Embryonic facial prominence (tissue), 1 donor: Measurements from ENCODE around the gene RIMBP3C.
"Not testable (repeated sequence)": the region's sequence is repeated elsewhere in the genome, so short reads cannot be mapped to it uniquely, and the experiment has no call there.

Experiments
- DNase-seq: peaks from one replicate; pipeline ENCODE4 v3.0.0-alpha.2; 2016; ENCODE audit errors: extremely low spot score

The RIMBP3C gene

DNA sequence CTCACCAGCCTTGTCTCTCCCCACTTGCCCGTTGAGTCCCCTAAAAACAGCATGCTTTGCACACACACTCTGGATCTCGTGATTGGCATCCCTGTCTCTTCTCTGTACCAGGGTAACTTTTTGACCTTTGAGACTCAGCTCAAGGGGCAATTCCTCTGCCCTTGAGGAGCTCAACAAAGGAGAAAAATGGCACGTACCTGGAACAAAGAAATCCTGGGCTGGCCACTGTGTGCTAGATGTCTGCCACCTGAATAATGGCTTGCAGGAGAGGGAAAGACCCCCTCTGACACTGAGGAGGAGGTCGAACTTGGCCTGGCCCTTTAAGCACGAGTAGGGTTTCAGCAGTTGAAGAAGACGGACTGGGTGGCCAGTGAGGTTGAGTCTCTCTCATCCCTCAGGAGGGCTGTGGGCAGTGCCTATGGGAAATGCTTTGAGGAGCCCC lies 22.1 kb upstream of the RIMBP3C start:
- no peak for DNase-seq

DNA sequence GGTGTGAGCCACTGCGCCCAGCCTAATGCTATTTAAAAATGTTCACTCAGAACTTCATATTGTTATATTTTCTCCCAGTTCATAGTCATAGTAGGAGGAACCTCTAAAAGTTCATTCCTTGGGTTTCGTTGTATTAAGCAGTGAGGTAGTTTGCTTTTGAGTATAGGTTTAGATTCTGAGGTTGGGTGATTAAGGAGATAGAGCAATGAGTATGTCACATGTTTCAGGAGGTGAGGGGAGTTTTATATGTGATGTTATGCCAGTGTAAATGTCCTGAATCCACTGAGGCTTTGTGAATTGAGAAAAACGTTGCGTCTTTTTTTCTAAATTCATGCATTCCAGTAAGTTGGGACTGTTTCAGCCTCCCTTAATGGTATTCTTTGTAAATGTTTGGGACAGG lies 20.4 kb upstream of the RIMBP3C start:
- DNase-seq: no peak

DNA sequence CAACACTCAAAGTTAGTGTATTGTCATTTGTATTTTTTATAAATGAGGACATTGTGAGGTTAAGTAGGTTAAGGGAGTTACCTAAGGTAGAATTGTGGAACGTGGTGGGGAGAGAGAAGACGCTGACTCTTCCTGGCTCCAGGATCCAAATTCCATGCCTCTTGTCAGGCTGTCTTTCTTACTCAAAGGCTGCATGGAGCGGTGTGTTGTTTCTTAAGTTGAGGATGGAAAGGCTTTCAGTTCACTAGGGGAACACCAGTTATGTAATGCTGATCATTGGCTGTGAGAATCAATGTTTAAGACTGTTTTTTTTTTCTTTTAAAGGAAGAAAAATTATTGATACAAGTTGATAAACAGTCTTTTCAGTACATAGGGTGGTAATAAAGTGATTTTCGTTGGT lies 19.1 kb upstream of the RIMBP3C start:
- DNase-seq: no peak

DNA sequence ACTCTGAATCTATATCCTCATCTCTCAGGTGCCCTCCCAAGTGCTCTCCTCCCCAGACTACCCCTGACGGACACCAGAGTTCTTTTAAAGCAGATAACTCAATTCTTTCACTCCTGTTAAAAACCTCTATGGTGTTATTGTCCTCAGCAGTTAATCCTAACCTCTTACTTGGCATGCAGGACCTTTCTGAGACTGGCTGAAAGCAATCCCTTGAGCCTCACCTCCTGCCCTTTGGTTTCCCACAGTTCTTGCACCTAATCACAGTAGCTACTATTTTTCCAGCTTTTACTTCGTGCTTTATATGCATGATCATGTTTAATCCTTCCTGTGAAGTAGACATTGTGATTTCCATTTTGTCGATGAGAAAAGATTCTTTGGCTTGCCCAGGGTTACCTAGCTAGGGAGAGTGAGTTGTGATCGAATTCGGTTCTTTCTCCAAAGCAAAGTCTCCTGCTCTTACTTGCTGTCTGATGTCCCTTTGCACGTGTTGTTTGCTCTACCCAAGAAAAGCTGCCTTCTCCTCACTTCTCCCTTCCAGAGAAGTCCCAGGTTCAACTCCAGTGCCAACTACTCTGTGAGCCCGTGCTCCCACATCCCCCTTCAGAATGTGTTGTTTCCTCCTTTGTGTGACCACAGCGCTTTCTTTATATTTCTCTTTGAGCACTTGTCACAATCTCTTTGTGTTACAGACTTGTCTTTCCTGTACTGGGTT lies 18.4 kb upstream of the RIMBP3C start:
- no peak for DNase-seq

DNA sequence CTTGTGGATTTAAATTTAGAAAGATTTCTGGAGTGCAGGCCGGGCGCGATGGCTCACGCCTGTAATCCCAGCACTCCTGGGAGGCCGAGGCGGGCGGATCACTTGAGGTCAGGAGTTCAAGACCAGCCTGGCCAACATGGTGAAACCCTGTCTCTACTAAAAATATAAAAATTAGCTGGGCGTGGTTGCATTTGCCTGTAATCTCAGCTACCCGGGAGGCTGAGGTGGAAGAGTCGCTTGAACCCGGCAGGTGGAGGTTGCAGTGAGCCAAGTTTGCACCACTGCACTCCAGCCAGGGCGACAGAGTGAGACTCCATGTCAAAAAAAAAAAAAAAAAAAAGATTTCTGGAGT lies 17.8 kb upstream of the RIMBP3C start:
- not testable (repeated sequence) for DNase-seq

DNA sequence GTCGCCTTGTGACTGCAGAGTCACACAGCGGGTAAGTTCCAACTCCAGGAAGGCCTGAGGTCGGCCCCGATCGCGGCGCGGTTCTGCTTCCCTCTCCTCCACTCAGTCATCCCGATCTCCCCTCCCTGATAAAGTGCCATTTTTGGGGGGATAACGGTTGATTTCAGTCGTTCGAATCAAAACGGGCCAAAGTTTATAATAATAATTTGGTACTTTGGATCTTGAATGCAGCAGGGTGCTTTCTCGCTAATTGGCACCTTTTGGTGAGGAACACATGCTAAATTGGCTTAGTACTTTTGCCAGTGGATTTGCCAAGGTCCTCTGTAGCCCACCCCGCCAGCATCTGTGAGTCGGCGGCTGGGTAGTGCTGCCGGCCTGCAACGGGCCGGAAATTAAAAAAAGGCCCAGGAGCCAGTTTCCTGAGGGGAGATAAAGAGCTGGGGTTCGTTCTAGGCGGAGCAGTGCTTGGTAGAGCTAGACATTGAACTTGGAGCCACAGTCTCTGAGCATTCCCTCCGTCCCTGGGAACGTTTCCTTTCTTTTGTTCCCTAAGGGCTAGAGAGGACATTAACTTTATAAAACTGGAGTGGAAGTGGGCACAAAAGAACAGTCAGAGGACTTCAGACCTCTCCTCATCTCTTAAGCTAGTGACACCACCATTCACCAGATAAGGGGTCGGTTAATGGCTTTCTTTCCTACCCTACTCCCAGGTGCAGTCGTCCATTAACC lies 17.2 kb upstream of the RIMBP3C start:
- no peak for DNase-seq

DNA sequence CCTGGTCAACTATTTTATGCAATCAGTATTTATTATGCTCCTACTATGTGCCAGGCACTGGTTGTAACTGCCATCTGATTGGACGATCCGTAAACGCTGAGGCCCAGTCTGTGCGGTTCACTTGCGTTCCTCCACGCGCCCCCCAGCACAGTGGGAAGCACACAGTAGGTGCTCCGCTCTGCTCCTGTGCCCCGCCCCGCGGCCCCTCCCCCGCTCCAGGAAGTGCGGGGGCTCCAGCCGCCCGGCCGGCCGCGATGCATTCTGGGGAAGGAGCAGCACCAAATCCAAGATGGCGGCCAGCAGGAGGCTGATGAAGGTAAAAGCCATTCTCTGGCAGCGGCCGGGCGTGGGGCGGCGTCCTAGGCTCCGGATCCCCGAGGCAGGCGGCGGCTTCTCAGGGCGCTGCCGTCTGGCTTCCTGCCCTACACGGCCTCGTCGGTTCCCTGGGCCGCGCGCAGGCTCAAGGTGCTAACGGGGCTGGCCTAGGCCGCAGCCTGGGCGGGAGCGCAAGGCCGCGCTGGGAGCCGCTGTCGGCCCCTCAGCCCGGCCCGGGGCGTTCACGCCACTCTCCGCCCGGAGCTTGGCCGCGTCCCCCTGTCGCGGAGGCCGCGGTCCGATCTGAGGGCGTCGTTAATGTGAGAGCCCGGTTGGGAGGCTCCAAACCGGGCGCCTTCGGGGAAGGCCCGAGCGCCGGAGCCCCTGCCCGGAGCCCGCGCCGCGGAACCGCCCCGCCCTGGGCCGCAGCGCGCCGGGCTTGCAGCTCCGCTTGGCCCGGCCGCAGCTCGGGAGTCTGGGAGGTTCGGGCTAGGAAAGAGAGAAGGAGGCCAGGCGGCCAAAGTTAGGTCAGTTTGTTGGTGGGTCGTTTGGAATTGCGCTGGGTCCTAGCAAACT lies 16.4 kb upstream of the RIMBP3C start, which contains the start of gene UBE2L3:
UBE2L3 (plus strand) TSS at position 259 of the 891 bp plus-strand sequence; CDS start at position 290, 31 bp downstream.
- DNase-seq: peak; percentile 52

DNA sequence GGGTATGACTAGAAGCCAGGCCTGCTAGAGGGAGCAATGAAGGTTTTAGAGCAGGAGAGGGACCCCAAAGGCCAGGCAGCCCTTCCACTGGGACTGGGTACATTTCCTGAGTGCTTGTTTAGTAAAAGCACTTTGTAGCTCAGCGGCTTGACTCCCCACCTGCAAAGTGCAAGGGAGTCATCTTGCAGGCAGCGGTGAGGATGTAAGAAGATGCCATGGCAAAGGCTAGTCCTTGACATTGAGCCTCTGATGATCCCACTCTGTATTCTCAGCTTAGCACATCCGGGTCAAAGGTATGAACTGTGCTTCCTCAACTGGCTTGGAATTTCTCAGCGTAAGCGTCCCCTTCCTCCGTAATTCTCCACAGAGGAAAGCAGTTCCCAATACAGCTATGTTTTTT lies 13.2 kb upstream of the RIMBP3C start:
- no peak for DNase-seq

DNA sequence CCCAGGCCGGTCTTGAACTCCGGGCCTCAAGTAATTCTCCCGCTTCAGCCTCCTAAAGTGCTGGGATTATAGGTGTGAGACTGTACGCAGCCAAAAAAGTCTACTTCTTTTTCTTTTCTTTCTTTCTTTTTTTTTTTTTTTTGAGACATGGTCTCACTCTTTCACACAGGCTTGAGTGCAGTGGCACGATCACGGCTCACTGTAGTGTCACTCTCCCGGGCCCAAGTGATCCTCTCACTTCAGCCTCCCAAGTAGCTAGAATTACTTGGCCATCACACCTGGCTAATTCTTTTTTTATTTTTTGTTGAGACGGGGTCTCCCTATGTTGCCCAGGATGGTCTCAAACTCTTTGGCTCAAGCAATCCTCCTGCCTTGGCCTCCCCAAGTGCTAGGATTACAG lies 12.7 kb upstream of the RIMBP3C start:
- DNase-seq: no peak

DNA sequence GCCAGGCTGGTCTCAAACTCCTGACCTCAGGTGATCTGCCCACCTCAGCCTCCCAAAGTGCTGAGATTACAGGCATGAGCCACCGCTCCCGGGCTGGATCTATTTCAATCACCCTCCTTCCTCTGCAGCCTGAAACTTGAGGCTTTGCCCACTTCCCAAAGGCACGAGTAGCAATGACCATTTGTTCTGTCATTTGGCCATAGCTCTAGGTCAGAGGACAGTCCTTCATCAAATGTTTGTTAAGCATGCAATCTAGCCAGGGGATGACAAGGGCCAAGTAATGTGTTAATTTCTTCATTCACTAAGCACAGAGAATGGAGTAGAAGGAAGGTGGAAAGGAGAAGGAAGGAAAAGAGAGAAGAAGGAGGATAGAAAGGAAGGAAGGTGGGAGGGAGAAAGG lies 9.4 kb upstream of the RIMBP3C start:
- DNase-seq: not testable (repeated sequence)

DNA sequence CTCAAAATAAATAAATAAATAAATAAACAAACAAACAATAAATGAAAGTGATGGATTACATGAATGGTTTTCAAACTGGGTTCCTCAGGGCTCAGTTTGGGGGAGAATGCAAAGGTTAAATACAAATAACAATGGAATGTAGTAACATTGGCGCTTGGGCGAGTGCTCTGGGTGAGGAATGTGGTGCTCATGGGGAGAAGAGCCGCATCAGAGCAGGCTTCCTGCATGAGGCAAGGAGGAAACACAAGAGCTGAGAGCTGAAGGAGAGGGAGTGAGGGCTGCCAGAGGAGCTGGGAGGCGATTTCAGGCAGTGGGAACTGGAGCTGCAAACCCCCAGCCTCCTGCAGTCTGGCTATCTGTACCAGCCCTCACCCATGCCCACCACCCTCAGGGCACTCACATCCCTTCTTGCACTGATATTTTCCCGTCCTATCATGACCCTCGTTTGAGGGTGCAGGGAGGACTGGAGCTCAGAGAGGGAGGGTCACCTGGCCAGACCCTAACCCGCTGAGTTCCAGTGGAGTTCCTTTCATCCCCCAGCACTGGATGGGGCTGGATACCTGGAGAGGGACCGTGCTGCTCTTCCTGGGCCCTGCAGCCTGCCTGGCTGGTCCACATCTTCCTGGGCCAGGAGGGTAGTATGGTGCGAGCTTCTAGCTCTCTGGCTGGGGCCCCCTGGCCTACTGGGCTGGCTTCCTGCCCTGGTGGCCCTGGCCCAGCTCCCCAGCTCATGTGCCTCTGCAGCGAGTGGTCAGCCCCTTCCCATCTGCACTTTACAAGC lies 8.3 kb upstream of the RIMBP3C start:
- not testable (repeated sequence) for DNase-seq

DNA sequence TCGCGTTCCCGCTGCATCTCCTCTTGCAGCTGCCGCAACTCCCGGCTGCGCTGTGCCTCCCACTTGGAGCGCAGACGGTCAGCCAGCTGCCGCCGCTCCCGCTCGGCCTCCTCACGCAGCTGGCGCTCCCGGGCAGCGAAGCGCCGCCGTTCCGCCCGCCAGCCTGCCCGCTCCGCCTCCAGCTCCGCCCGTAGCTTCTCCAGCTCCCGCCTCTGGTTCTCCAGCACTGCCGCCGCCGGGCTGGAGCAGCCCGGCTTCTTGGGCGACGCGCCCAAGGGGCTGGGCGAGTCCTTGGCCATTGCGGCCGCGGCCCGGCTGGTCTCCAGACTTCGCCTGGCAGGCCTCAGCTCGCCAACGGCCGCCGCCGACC lies 598 bp downstream of the RIMBP3C start:
- DNase-seq: not testable (repeated sequence)

DNA sequence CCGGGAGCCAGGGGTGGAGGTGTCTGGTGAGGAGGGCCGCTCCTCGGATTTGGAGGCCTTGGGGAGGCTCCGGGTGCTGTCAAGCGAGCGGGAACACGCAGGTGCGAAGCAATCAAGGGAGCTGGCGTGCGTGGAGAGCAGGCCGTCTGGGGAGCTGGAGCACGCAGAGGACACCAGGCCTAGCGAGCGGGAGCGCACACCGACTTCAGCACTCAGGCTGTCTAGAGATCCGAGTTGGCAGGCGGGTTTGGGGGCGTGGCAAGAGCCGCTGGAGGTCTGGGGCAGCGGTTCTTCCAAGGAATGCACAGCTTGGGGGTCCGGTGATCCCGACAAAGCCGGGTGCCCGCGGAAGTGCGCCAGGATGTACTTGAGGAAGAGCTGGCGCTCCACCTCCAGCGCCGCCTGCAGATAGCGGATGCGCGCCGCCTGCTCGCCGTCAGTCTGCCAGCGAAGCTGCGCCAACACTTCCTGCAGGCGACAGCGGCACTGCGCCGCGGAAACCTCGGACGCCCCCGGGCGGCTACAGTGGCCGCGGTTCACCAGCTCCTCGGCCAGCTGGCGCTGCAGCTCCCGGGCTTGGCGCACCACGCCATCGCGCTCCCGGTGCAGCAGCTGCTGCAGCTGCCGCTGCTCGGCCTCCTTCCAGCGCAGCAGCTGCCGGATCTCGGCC lies 1.1 kb downstream of the RIMBP3C start:
- DNase-seq: not testable (repeated sequence)

DNA sequence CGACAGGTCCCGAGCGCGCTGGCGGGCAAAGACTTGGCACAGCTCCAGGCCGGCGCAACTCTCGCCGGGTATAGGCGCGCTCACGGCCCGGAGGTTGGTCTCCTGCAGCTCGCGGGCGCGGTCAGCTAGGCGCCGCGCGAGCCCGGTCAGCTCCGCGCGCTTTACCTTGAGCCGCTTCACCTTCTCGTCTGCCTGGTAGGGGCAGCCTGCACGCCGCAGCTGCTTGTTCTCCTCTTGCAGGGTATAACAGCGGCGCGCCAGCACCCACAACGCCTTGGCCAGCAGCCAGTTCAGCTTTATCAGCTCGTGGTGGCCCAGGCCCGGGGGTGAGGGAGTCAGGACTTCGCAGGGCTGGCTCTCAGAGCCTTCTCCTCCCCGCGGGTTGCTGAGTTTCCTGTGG lies 1.7 kb downstream of the RIMBP3C start:
- DNase-seq: not testable (repeated sequence)

DNA sequence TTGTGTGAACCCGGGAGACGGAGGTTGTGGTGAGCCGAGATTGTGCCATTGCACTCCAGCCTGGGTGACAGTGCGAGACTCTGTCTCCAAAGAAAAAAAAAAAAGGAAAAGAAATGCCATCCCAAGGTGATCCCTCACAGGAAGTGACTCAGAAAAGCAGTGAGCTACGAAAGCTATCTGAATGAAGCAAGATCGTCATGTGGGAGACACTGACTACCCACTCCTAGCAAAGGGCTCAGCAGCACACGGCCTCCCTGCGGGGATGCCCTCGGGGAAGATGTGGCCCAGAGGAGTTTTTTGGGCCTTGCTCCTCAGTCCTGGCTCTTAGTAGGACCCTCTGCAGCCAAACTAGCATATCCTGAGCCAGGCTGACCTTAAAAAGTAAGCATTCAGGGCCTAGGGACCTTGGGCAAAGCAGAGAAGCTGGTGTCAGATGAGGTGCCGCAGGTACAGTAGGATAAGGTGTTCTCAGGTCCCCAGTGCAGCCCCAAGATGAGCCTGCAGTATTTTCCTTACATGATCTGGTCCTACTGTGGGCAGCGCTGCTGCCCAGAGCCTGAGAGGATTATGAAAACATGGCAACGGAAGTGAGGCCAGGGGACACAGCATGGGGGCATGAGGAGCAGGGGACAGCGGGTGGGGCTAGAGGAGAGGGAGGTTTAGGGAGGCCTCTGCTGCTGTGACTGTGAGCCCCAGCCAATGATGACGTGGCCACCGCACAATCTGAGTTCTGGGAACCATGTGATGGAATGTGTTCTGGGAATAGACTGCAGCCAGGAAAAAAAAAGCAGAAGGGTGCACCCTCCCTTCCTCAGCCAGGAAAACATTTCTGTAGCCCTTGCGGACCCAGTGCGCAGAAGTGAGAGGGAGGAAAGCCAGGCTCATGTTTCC lies 6.6 kb downstream of the RIMBP3C start:
- DNase-seq: not testable (repeated sequence)

DNA sequence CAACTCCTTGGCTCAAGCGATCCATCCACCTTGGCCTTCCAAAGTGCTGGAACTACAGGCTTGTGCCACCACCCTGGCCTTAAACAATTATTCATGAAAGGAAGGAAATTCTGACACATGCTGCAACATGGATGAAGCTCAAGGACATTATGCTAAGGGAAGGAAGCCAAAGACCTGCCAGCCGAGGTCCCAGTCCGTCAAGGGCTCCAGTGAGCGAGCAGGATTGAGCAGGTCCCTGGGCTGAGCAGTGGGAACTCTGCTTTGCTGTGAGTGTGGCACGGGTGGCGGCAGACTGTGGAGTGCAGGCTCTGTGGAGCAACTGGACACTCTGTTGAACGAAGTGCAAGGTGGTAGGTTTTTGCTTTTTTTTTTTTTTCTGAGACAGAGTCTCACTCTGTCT lies 11.4 kb downstream of the RIMBP3C start:
- not testable (repeated sequence) for DNase-seq

DNA sequence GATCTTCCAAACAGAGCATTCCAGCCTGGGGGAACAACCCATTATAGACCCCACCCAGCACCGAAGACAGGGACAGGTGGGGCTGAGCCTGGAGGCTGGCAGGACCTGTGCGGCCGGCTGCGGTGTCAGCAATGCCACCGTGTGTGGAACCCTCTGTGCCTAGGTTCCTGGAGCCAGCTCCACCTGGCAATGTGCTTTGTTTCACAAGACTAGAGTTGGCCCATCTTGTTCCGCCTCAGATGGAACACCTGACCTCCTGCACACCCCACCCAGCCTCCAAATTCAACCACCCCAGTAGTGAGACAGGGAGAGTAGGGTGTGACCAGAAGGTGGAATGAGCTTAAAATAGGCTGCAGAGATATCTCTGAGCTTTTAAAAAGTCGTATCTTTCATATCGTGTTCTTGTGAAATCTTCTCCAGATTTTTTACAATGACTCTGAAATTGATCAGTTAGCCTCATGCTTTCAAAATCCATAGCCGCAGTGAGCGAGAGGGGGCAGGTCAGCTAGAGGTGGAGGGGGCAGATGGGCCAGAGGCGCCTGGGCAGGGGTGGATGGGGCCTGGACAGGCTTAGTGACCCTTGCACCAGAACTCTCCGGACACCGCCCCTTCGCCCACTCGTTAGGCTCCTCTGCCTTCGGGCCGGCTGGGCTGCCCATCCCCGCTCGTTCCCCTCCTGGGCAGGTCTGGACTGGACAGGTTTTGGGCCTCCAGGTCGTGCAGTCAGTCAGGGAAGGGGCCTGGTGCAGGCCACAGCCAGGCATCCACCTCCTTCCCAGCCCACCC lies 18.2 kb downstream of the RIMBP3C start:
- DNase-seq: not testable (repeated sequence)

DNA sequence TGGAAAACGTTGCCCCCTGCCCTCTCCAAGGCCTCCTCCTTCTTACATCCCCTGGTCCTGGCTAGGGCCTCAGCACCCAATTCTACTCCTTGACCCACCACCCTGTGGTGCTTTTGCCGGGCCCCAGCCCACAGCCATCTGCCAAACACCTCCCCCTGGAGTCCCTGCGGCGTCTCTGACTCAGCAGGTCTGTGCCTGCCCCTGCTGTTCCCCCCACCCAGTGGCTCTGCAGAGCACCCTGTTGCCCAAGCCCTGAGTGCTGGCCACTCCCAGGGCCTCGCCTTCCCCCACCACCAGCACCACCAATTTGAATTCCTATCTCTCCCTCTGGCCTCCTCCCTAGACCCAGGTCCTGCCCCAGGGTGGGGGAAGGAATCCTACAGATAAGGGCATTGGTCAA lies 19.7 kb downstream of the RIMBP3C start:
- not testable (repeated sequence) for DNase-seq
